Measurements from ENCODE around the gene RPTOR.
"Not testable (repeated sequence)": the region's sequence is repeated elsewhere in the genome, so short reads cannot be mapped to it uniquely, and the experiment has no call there.

Gene RPTOR

DNA sequence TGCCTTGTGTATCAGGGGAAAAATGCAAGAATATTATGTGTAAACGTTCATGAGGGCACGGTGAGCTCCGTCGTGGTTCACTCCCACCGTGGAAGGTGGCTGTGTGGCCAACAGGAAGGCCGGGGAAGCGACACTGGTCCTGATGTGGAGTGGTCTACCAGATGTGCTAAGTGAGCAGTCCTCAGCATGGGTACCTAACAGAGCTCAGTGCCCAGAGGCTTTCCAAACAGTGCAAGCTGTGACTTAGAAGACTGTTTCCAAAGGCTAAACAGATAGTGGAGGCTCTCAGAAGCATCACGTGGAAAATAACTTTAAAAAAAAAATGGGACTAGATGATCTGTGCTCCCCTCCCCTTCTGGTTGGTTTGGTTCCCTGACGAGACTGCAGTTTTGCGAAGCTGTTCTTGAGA, 247.7 kb downstream of the RPTOR start:
- no peaks in the 10 kb centered on the region for H3K36me3 ChIP-seq (ENCODE audit: control insufficient read depth, insufficient read depth, low read length)
- H3K9ac ChIP-seq (ENCODE audit: low read length) = no peak overlapping the region
- H3K27me3 ChIP-seq (ENCODE audit: control insufficient read depth, insufficient read depth, low read length) = no peaks in the 10 kb centered on the region
- H3K4me1 ChIP-seq (ENCODE audit: control insufficient read depth, insufficient read depth, low read length) = peaks cover 9% of the 10 kb centered on the region
- H3K4me3 ChIP-seq (ENCODE audit: low read length) = no peak overlapping the region
- H3K9me3 ChIP-seq (ENCODE audit: control insufficient read depth, low read length) = no peaks in the 10 kb centered on the region

DNA sequence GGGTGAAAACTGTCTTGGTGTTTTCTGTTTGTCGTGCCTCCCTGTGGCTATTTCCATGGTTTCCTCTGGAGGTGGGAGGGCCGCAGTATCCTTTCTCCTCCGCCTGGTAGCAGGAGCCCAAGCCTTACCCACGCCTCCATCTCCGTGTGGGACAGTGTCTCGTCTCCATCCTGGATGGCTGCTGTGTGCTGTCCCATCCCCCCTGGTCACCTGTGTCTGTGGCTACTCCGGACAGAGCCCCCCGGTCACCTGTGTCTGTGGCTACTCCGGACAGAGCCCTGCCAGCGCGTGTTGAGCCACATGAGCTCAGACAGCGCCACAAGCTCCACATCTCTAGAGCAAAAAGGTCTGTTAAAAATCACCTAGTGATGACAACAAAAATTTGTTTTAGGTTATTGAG, 248.8 kb downstream of the RPTOR start:
- H3K9me3 ChIP-seq (ENCODE audit: control insufficient read depth, low read length) = no peaks in the 10 kb centered on the region
- no peaks in the 10 kb centered on the region for H3K36me3 ChIP-seq (ENCODE audit: control insufficient read depth, insufficient read depth, low read length)
- no peak overlapping the region for H3K4me3 ChIP-seq (ENCODE audit: low read length)
- H3K9ac ChIP-seq (ENCODE audit: low read length) = no peak overlapping the region
- no peaks in the 10 kb centered on the region for H3K27me3 ChIP-seq (ENCODE audit: control insufficient read depth, insufficient read depth, low read length)
- peaks cover 9% of the 10 kb centered on the region for H3K4me1 ChIP-seq (ENCODE audit: control insufficient read depth, insufficient read depth, low read length)

- H3K27me3 ChIP-seq (ENCODE audit: control insufficient read depth, insufficient read depth, low read length) = no peaks in the 10 kb centered on the region
- H3K36me3 ChIP-seq (ENCODE audit: control insufficient read depth, insufficient read depth, low read length) = no peaks in the 10 kb centered on the region
- no peaks in the 10 kb centered on the region for H3K9me3 ChIP-seq (ENCODE audit: control insufficient read depth, low read length)
- no peak overlapping the region for H3K9ac ChIP-seq (ENCODE audit: low read length)
- H3K4me3 ChIP-seq (ENCODE audit: low read length) = no peak overlapping the region
- H3K4me1 ChIP-seq (ENCODE audit: control insufficient read depth, insufficient read depth, low read length) = peaks cover 9% of the 10 kb centered on the region
Measured at GRCh38 chr17:80793851-80794267, 249.2 kb downstream of the RPTOR start.

- H3K4me1 ChIP-seq (ENCODE audit: control insufficient read depth, insufficient read depth, low read length) = peaks cover 9% of the 10 kb centered on the region
- no peaks in the 10 kb centered on the region for H3K36me3 ChIP-seq (ENCODE audit: control insufficient read depth, insufficient read depth, low read length)
- no peaks in the 10 kb centered on the region for H3K27me3 ChIP-seq (ENCODE audit: control insufficient read depth, insufficient read depth, low read length)
- H3K9ac ChIP-seq (ENCODE audit: low read length) = no peak overlapping the region
- H3K9me3 ChIP-seq (ENCODE audit: control insufficient read depth, low read length) = no peaks in the 10 kb centered on the region
- H3K4me3 ChIP-seq (ENCODE audit: low read length) = no peak overlapping the region
Measured at GRCh38 chr17:80794281-80795089, 249.8 kb downstream of the RPTOR start.

DNA sequence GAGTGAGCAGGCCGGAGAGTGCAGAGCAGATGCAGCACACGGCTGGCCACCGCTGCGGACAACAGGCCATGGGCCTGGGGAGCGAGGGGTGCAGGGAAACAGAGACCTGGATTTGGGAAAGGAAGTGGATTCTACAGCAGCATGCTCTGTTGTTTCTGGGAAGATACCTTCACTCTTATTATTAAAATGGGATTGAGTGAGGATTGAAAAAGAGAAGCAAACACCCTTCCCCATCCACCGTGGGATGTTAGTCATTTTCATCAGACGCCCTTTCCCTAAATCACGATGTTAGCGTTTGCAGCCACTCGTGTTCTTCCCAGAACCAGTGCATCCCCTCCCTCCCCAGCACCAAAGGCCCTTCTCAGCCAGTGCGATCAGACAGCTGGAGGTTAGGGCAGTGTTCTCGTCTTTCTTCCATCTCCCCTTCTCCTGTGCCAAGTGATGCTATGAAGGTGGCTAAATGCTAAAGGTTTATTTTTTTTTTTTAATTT, 250.5 kb downstream of the RPTOR start:
- Histone ChIP-seq H3K9ac (ENCODE audit: low read length) (no peak overlapping the region), H3K4me1 (ENCODE audit: control insufficient read depth, insufficient read depth, low read length) (peaks cover 9% of the 10 kb centered on the region), H3K9me3 (ENCODE audit: control insufficient read depth, low read length) (no peaks in the 10 kb centered on the region), H3K4me3 (ENCODE audit: low read length) (no peak overlapping the region), H3K27me3 (ENCODE audit: control insufficient read depth, insufficient read depth, low read length) (no peaks in the 10 kb centered on the region), H3K36me3 (ENCODE audit: control insufficient read depth, insufficient read depth, low read length) (no peaks in the 10 kb centered on the region)

DNA sequence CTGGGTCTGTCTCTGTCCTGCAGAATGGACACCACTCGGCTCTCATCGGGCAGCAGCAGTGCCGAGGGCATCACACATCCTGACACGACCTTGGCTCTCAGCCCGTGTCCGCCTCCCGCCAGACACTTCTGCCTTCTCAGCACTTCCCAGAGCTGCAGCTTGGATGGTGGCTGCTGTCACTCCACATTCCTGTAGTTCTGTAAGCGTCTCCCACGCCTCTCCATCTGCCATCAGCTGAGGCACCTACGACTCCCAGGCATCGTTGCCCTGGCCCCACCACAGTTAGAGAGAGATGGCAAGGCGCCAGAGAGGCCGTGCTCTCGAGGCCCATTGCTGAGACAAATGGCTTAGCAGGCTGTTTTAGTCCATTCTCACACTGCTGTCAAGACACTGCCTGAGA, 251.1 kb downstream of the RPTOR start:
- peaks cover 9% of the 10 kb centered on the region for H3K4me1 ChIP-seq (ENCODE audit: control insufficient read depth, insufficient read depth, low read length)
- H3K9me3 ChIP-seq (ENCODE audit: control insufficient read depth, low read length) = no peaks in the 10 kb centered on the region
- no peak overlapping the region for H3K4me3 ChIP-seq (ENCODE audit: low read length)
- H3K9ac ChIP-seq (ENCODE audit: low read length) = no peak overlapping the region
- no peaks in the 10 kb centered on the region for H3K27me3 ChIP-seq (ENCODE audit: control insufficient read depth, insufficient read depth, low read length)
- no peaks in the 10 kb centered on the region for H3K36me3 ChIP-seq (ENCODE audit: control insufficient read depth, insufficient read depth, low read length)

GRCh38 chr17:80796430-80796861, 251.8 kb downstream of the RPTOR start:
- H3K36me3 ChIP-seq (ENCODE audit: control insufficient read depth, insufficient read depth, low read length) = no peaks in the 10 kb centered on the region

DNA sequence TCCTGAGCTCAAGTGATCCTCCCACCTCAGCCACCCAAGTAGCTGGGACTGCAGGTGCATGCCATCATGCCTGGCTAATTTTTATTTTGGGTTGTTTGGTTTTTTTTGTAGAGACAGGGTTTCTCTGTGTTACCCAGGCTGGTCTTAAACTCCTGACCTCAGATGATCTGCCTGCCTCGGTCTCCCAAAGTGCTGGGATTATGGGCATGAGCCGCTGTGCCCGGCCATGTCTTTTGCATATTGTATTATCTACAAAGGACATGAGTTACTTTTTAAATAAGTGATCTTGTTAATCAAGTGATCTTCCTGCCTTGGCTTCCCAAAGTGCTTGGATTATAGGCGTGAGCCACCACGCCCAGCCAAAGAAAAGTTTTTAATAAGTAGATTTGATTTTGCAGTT, 252.6 kb downstream of the RPTOR start:
- not testable (repeated sequence) for H3K9ac ChIP-seq (ENCODE audit: low read length); H3K4me3 ChIP-seq (ENCODE audit: low read length); H3K4me1 ChIP-seq (ENCODE audit: control insufficient read depth, insufficient read depth, low read length); H3K9me3 ChIP-seq (ENCODE audit: control insufficient read depth, low read length); H3K36me3 ChIP-seq (ENCODE audit: control insufficient read depth, insufficient read depth, low read length); H3K27me3 ChIP-seq (ENCODE audit: control insufficient read depth, insufficient read depth, low read length)

More at GRCh38 chr17:80796430-80796861, 251.8 kb downstream of the RPTOR start:
- no peaks in the 10 kb centered on the region for H3K9me3 ChIP-seq (ENCODE audit: control insufficient read depth, low read length)
- no peak overlapping the region for H3K4me3 ChIP-seq (ENCODE audit: low read length)
- peaks cover 8% of the 10 kb centered on the region for H3K4me1 ChIP-seq (ENCODE audit: control insufficient read depth, insufficient read depth, low read length)
- H3K27me3 ChIP-seq (ENCODE audit: control insufficient read depth, insufficient read depth, low read length) = no peaks in the 10 kb centered on the region
- H3K9ac ChIP-seq (ENCODE audit: low read length) = no peak overlapping the region

DNA sequence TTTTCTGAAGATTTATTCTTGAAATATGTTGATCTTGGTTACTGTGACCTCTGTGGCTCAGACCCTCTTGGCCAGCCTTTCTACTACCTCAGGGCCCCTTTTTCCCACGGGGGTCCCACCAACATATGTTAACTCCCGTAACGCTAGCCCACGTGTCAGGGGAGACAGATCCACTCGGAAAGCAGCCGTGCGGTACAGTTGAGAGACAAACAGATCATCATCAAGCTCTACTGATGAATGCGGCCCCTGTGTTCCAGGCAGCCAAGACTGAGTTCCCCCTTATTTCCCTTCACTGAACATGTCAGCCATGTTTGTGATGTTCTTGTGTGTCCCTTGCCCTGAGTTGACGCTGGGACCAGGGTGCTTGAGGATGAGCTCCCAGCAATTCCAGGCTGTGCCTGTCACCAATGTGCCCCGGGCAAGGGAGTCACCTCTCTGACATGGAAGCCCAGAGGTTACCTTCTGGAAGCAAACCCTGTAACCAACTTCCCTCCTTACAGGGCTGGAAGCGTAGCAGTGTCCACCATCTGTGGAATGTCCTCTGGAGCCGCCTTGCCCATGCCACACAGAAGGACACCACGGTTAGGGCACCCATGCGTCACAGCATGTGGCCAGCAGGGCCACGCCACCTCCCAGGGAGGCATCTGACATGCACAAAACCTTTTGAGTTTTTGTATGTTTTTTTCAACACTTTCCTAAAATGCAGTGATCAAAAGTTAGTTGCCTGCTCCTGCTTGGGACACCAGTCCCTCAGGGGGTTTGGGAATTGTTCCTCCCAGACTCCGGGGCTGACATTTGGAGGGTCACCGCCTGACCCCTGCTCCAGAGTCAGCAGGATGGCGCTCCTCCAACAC, 253.3 kb downstream of the RPTOR start:
- no peaks in the 10 kb centered on the region for H3K9me3 ChIP-seq (ENCODE audit: control insufficient read depth, low read length)
- H3K9ac ChIP-seq (ENCODE audit: low read length) = no peak overlapping the region
- H3K4me1 ChIP-seq (ENCODE audit: control insufficient read depth, insufficient read depth, low read length) = no peaks in the 10 kb centered on the region
- no peak overlapping the region for H3K4me3 ChIP-seq (ENCODE audit: low read length)
- no peaks in the 10 kb centered on the region for H3K36me3 ChIP-seq (ENCODE audit: control insufficient read depth, insufficient read depth, low read length)
- no peaks in the 10 kb centered on the region for H3K27me3 ChIP-seq (ENCODE audit: control insufficient read depth, insufficient read depth, low read length)

DNA sequence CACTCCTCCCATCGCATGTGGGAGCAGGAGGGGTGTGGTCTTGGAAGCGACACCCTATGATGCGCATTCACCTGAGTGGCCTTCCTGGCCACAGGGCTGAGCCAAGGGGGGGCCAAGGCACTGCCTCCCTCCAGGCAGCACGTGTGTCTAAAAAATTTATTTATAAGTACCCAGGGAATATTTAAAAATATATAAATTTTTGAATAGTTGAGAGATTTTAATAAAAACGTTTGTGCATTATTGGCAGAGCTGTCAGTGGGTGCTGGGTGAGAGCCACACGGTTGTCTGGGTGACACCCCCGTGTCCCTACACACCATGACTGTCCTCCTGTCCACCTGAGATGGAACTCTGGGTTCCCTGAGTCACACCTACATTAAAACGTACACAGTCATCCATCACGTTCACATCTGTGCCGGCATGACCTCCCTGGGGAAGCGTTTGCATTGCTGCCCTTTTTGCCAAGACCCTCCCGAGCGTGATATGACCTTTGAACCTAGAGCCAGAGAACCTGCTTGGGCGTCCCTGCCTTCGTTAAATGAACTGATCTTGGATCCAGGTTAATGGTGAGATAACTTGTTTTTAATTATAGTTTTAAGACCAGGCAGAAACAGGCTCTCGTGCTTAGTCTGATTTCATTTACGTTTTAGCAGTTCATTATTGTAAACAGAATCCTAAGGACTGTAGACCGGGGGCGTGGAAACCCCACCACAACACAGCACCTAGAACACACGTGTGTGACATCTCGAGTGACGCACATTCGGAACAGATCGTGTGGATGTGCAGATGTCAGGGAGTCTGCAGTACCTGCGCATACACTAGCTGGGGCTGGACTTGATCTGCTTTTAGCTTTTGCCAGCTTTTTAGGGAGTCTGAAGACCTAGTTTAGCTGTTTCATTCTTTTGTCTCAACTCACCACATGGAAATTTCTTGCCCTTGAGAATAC, 254.2 kb downstream of the RPTOR start:
- Histone ChIP-seq H3K9me3 (ENCODE audit: control insufficient read depth, low read length) (no peaks in the 10 kb centered on the region), H3K4me1 (ENCODE audit: control insufficient read depth, insufficient read depth, low read length) (no peaks in the 10 kb centered on the region), H3K4me3 (ENCODE audit: low read length) (no peak overlapping the region), H3K27me3 (ENCODE audit: control insufficient read depth, insufficient read depth, low read length) (no peaks in the 10 kb centered on the region), H3K36me3 (ENCODE audit: control insufficient read depth, insufficient read depth, low read length) (no peaks in the 10 kb centered on the region), H3K9ac (ENCODE audit: low read length) (no peak overlapping the region)

- no peak overlapping the region for H3K4me3 ChIP-seq (ENCODE audit: low read length)
- H3K9me3 ChIP-seq (ENCODE audit: control insufficient read depth, low read length) = no peaks in the 10 kb centered on the region
- H3K27me3 ChIP-seq (ENCODE audit: control insufficient read depth, insufficient read depth, low read length) = no peaks in the 10 kb centered on the region
- H3K36me3 ChIP-seq (ENCODE audit: control insufficient read depth, insufficient read depth, low read length) = no peaks in the 10 kb centered on the region
- no peaks in the 10 kb centered on the region for H3K4me1 ChIP-seq (ENCODE audit: control insufficient read depth, insufficient read depth, low read length)
- H3K9ac ChIP-seq (ENCODE audit: low read length) = no peak overlapping the region
Measured at GRCh38 chr17:80799538-80800480, 255.2 kb downstream of the RPTOR start.
